Left ventricle myocardium inferior (tissue), 1 donor: ENCODE measurements around the gene MTMR3. TPM values are rescaled to one million over a fixed set of nuclear protein-coding genes. Genes with fewer than 3 reads are reported as not detected.
"Not testable (repeated sequence)": the region's sequence is repeated elsewhere in the genome, so short reads cannot be mapped to it uniquely, and the experiment has no call there.

Experiments used
- DNase-seq: peaks from one replicate; pipeline ENCODE4 v3.0.0-alpha.2; 2020
- H3K27ac ChIP-seq: fragments of 200-600 bp; replicated peaks from 2 replicates; pipeline ENCODE4 v1.8.0; 2021
- H3K27me3 ChIP-seq: fragments of 200-600 bp; 2 replicates; pipeline ENCODE4 v1.8.0; 2021; ENCODE audit warnings: low read depth
- H3K36me3 ChIP-seq: fragments of 200-600 bp; 2 replicates; pipeline ENCODE4 v1.8.0; 2021
- H3K4me1 ChIP-seq: fragments of 200-600 bp; 2 replicates; pipeline ENCODE4 v1.8.0; 2021
- H3K4me3 ChIP-seq: fragments of 200-600 bp; 2 replicates; pipeline ENCODE4 v1.8.0; 2021; ENCODE audit warnings: mild to moderate bottlenecking, moderate library complexity
- H3K9me3 ChIP-seq: fragments of 200-600 bp; replicated peaks from 2 replicates; pipeline ENCODE4 v1.8.0; 2021
- intact Hi-C: fragments of 100-400 bp; cut with micrococcal nuclease; formaldehyde crosslinking; loops from one replicate; pipeline ENCODE4 v1.11.0; 2022
- total RNA-seq: library from RNA; stranded (reverse); fragmentation: NEBNext Ultra II Directional; extraction: Animal tissue kit (Norgen Biotek cat#: 25700); gene quantifications from one replicate; pipeline ENCODE4 v1.2.1, GENCODE V29; 2021
- TF ChIP-seq, protein P1 (sequence below): fragments of 200-600 bp; IDR thresholded peaks from 2 replicates; pipeline ENCODE4 v1.8.0; 2021; ENCODE audit warnings: antibody characterized with exemption, mild to moderate bottlenecking, borderline replicate concordance
- donor health status: DM: no; HTN: yes; CAD: no; lungs with severe emphysema.

MTMR3 gene
- total RNA-seq, 1 donor from 2014 or later: 31.3 TPM

DNA sequence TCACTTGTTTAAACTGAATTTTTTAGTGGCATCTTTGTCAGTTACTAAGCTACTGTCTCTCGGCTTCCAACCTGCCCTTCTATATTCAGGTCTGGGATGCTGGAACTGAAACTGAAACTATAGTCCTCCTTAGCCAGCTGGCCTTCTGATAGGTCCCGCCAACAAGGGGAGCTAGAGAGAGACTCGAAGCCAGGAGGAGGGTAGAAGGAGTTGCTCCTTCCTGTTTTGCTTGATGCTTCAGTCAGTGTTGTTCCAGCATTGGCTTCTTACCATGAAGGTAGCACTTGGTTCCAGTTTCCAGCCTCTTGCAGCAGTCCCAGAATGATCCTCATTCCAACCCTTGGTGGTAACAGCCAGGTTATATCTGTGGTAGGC, 164.4 kb downstream of the MTMR3 start:
- no peak overlapping the region for H3K4me3 ChIP-seq
- no peak overlapping the region for H3K27ac ChIP-seq
- no peaks in the 10 kb centered on the region for H3K9me3 ChIP-seq
- no peaks in the 10 kb centered on the region for H3K27me3 ChIP-seq
- DNase-seq: no peak
- no peaks in the 10 kb centered on the region for H3K4me1 ChIP-seq
- intact Hi-C loops: no loop called here
- no peaks in the 10 kb centered on the region for H3K36me3 ChIP-seq
- TF ChIP-seq, protein P1, sequence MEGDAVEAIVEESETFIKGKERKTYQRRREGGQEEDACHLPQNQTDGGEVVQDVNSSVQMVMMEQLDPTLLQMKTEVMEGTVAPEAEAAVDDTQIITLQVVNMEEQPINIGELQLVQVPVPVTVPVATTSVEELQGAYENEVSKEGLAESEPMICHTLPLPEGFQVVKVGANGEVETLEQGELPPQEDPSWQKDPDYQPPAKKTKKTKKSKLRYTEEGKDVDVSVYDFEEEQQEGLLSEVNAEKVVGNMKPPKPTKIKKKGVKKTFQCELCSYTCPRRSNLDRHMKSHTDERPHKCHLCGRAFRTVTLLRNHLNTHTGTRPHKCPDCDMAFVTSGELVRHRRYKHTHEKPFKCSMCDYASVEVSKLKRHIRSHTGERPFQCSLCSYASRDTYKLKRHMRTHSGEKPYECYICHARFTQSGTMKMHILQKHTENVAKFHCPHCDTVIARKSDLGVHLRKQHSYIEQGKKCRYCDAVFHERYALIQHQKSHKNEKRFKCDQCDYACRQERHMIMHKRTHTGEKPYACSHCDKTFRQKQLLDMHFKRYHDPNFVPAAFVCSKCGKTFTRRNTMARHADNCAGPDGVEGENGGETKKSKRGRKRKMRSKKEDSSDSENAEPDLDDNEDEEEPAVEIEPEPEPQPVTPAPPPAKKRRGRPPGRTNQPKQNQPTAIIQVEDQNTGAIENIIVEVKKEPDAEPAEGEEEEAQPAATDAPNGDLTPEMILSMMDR: no peak

DNA sequence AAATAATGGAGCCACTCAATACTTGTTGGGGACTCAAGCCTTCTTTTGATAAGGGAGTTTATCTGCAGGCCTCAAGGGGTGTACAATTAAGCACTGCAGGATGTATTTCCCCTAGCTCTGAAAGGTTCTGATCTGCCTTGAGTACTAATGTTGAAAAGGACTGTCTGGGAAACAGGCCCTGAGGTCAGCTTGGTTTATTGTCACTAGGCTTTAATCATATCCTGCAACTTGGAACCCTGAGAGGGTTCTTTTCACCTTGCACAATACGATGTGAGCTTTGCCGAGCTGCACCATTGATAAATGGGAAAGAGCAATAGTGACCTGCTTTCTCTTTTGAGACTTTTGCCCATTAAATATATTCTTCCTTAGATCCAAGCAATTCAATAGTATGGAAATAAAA, 165.7 kb downstream of the MTMR3 start:
- no peaks in the 10 kb centered on the region for H3K27me3 ChIP-seq
- TF ChIP-seq, protein P1: no peak
- no peak overlapping the region for H3K4me3 ChIP-seq
- intact Hi-C loops: no loop called here
- no peaks in the 10 kb centered on the region for H3K36me3 ChIP-seq
- no peaks in the 10 kb centered on the region for H3K9me3 ChIP-seq
- DNase-seq: no peak
- H3K4me1 ChIP-seq: no peaks in the 10 kb centered on the region
- H3K27ac ChIP-seq: no peak overlapping the region

DNA sequence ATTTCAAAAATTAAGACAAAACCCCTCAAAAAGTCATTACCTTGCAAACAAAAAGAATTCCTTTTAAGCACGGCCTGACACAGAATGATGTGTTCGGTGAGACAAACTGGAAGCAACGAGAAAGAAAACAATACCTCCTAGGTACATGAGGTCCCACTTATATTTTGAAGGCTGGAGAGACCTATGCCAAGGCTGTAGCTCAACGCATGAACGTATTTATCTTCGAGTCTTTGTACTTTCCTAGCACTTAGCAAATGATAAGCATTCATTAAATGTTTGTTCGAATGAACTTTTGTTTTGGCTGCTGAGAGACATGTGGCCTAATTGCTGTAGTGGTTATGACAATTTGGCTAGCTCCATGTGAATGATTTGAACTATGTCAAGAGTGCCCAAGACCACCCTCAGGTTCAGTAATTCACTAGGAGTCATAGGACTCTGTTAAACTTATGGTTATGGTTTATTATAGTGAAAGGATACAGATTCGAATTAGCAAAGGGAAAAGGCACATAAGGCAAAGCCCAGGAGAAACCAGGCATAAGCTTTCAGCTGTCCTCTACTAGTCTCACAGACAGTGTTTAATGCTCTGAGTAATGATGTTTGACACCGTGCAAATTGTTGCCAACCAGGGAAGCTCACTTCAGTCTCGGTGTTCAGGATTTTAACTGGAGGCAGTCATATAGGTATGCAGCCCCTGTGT, 171.2 kb downstream of the MTMR3 start:
- intact Hi-C loops: no loop called here
- no peak overlapping the region for H3K4me3 ChIP-seq
- H3K27ac ChIP-seq: peak overlapping the region; percentile 28
- TF ChIP-seq, protein P1: no peak
- no peaks in the 10 kb centered on the region for H3K36me3 ChIP-seq
- no peaks in the 10 kb centered on the region for H3K27me3 ChIP-seq
- H3K9me3 ChIP-seq: peaks cover 16% of the 10 kb centered on the region
- peaks cover 14% of the 10 kb centered on the region for H3K4me1 ChIP-seq
- no peak for DNase-seq

DNA sequence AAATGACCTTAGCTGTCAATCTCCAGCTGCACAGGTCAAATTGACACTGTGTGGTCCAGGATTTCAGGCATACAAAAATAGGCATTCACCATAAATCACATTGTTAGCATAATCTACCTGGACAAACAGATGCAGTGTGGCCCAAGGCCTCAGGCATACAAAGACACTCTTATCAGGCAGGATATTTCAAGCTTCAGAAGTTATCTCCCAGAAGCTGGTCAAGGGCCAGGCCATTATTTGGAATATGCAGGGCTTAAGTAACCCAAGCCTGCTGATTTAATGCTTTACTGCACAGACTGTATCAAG, 171.7 kb downstream of the MTMR3 start:
- Histone ChIP-seq H3K27ac (no peak overlapping the region), H3K9me3 (peaks cover 16% of the 10 kb centered on the region), H3K4me1 (peaks cover 14% of the 10 kb centered on the region), H3K36me3 (no peaks in the 10 kb centered on the region), H3K4me3 (no peak overlapping the region), H3K27me3 (no peaks in the 10 kb centered on the region)
- no peak for DNase-seq
- TF ChIP-seq, protein P1: no peak
- intact Hi-C loops: no loop called here

DNA sequence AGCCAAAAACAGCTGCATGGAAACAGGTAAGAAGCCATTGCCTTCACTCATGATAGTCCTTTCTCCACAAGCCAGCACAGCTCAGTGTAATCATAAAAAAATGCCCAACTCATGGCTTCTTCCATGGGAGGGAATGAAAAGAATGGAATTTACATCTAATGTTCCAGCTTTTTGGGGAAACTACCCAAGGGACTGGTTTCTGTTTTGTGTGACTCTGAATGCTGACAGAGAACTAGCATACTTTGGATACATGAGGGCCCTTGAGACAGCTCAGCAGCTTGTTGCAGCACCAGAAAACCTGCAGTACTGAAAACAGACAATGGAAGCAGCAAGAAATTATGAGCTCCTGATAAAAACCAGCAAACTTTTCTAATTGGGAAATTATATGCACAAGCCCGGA, 173.0 kb downstream of the MTMR3 start:
- Histone ChIP-seq H3K9me3 (peaks cover 16% of the 10 kb centered on the region), H3K36me3 (no peaks in the 10 kb centered on the region), H3K4me3 (no peak overlapping the region), H3K27ac (no peak overlapping the region), H3K27me3 (no peaks in the 10 kb centered on the region), H3K4me1 (peaks cover 14% of the 10 kb centered on the region)
- TF ChIP-seq, protein P1: no peak
- DNase-seq: no peak
- intact Hi-C loops: no loop called here

DNA sequence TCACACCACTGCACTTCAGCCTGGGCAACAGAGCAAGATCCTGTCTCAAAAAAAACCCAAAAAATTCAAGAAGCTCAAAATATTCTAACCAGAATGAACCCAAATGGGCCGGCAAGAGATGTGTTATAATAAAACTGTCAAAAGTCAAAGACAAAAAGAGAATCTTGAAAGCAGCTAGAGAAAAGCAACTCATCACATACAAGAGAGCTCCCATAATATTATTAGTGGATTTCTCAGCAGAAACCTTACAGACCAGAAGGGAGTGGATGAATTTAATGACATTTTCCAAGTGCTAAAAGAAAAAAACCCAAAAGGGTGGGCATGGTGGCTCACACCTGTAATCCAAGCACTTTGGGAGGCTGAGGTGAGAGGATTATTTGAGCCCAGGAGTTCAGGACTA, 174.4 kb downstream of the MTMR3 start:
- Histone ChIP-seq H3K36me3 (no peaks in the 10 kb centered on the region), H3K4me1 (peaks cover 14% of the 10 kb centered on the region), H3K27me3 (no peaks in the 10 kb centered on the region), H3K4me3 (no peak overlapping the region), H3K9me3 (peaks cover 17% of the 10 kb centered on the region), H3K27ac (no peak overlapping the region)
- TF ChIP-seq, protein P1: no peak
- DNase-seq: no peak
- intact Hi-C loops: no loop called here

DNA sequence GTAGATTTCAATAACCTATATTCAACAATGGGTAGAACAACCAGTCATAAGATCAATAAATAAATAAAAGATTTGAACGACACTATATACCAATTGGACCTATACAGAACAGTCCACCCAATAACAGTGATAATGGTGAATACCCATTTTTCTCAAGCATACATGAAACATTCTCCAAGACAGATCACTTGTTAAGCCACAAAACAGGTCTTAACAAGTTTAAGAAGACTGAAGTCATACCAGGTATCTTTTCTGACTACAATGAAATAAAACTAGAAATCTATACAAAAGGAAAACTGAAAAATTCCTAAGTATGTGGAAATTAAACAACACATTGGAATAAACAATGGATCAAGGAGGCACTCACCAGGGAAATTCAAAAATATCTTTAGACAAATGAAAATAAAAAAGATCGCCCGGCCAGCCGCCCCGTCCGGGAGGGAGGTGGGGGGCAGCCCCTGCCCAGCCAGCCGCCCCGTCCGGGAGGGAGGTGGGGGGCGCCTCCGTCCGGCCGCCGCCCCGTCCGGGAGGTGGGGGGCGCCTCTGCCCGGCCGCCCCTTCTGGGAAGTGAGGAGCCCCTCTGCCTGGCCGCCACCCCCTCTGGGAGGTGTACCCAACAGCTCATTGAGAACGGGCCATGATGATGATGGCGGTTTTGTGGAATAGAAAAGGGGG, 176.5 kb downstream of the MTMR3 start:
- H3K27me3 ChIP-seq, DNase-seq, H3K4me3 ChIP-seq, intact Hi-C loops, H3K4me1 ChIP-seq, H3K27ac ChIP-seq, H3K36me3 ChIP-seq: not testable (repeated sequence)
- peaks cover 38% of the 10 kb centered on the region for H3K9me3 ChIP-seq

DNA sequence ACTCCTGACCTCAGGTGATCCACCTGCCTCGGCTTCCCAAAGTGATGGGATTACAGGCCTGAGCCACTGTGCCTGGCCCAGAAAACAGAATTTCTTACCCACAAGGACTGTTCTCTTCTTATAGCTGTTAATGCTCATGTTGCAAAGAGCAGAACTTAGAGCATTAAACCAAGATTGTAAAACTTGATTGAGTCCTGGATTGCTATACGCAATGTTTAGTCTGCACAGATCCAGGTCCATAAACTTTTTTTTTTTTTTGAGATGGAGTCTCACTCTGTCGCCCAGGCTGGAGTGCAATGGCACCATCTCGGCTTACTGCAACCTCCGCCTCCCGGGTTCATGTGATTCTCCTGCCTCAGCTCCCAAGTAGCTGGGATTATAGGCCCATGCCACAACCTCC, 178.1 kb downstream of the MTMR3 start:
- H3K27ac ChIP-seq, intact Hi-C loops, H3K36me3 ChIP-seq, H3K4me1 ChIP-seq, H3K27me3 ChIP-seq, H3K4me3 ChIP-seq, DNase-seq: not testable (repeated sequence)
- H3K9me3 ChIP-seq: peaks cover 52% of the 10 kb centered on the region
